Nephron progenitor cell (in vitro differentiated cells): ENCODE data around the gene IGFL2.
A peak's percentile ranks its signal among the peaks of the same experiment; 100 is the strongest.

Experiments
- DNase-seq: peaks from one replicate; pipeline ENCODE4 v3.0.0; 2021
- H3K27ac Mint-ChIP-seq: 2 replicates; pipeline ENCODE4 v1.8.0; 2021; ENCODE audit warnings: mild to moderate bottlenecking, moderate library complexity, mixed read lengths
- H3K27me3 Mint-ChIP-seq: 2 replicates; pipeline ENCODE4 v1.8.0; 2021; ENCODE audit warnings: mild to moderate bottlenecking, low read depth, mixed read lengths; ENCODE audit not compliant: poor library complexity
- H3K36me3 Mint-ChIP-seq: 2 replicates; pipeline ENCODE4 v1.8.0; 2021; ENCODE audit warnings: low read depth, mixed read lengths
- H3K4me1 Mint-ChIP-seq: 2 replicates; pipeline ENCODE4 v1.8.0; 2021; ENCODE audit warnings: mixed read lengths
- H3K4me3 Mint-ChIP-seq: 2 replicates; pipeline ENCODE4 v1.8.0; 2021; ENCODE audit warnings: mild to moderate bottlenecking, moderate library complexity, mixed read lengths
- H3K9me3 Mint-ChIP-seq: 2 replicates; pipeline ENCODE4 v1.8.0; 2021; ENCODE audit warnings: mild to moderate bottlenecking, moderate library complexity, mixed read lengths
- CTCF ChIP-seq: fragments of 200-600 bp; sonication (generic); IDR thresholded peaks from 2 replicates; pipeline ENCODE4 v1.5.0; 2021; ENCODE audit warnings: antibody characterized with exemption

The IGFL2 gene

GRCh38 chr19:46133101-46133627 is 14.9 kb upstream of the IGFL2 start:
- Mint-ChIP-seq H3K4me1 (peaks cover 28% of the 10 kb centered on the region), H3K27me3 (peaks cover 17% of the 10 kb centered on the region), H3K36me3 (peaks cover 11% of the 10 kb centered on the region), H3K9me3 (peaks cover 48% of the 10 kb centered on the region), H3K4me3 (peak overlapping the region; percentile 71), H3K27ac (peak overlapping the region; percentile 99)
- TF ChIP-seq CTCF = no peak
- DNase-seq = peak; percentile 30

- H3K36me3 Mint-ChIP-seq = peaks cover 11% of the 10 kb centered on the region
- H3K27me3 Mint-ChIP-seq = peaks cover 17% of the 10 kb centered on the region
- H3K4me1 Mint-ChIP-seq = peaks cover 28% of the 10 kb centered on the region
- no peak for DNase-seq
- TF ChIP-seq CTCF = no peak
- no peak overlapping the region for H3K4me3 Mint-ChIP-seq
- H3K27ac Mint-ChIP-seq = peak overlapping the region; percentile 99
- H3K9me3 Mint-ChIP-seq = peaks cover 42% of the 10 kb centered on the region
These were observed 14.2 kb upstream of the IGFL2 start for GRCh38 chr19:46133777-46134241.

- Mint-ChIP-seq H3K36me3 (peaks cover 11% of the 10 kb centered on the region), H3K4me3 (no peak overlapping the region), H3K27ac (no peak overlapping the region), H3K27me3 (peaks cover 9% of the 10 kb centered on the region), H3K4me1 (peaks cover 28% of the 10 kb centered on the region), H3K9me3 (peaks cover 34% of the 10 kb centered on the region)
- DNase-seq = no peak
- TF ChIP-seq CTCF = no peak
These were observed 13.5 kb upstream of the IGFL2 start for GRCh38 chr19:46134527-46134926.

GRCh38 chr19:46137915-46138473 is 10.0 kb upstream of the IGFL2 start:
- Mint-ChIP-seq H3K4me3 (no peak overlapping the region), H3K4me1 (peaks cover 18% of the 10 kb centered on the region), H3K27me3 (no peaks in the 10 kb centered on the region), H3K27ac (no peak overlapping the region), H3K36me3 (peaks cover 11% of the 10 kb centered on the region), H3K9me3 (peaks cover 28% of the 10 kb centered on the region)
- DNase-seq = no peak
- TF ChIP-seq CTCF = no peak

GRCh38 chr19:46141421-46141820 is 6.6 kb upstream of the IGFL2 start:
- DNase-seq = no peak
- Mint-ChIP-seq H3K4me3 (no peak overlapping the region), H3K36me3 (no peaks in the 10 kb centered on the region), H3K27ac (no peak overlapping the region), H3K27me3 (peaks cover 7% of the 10 kb centered on the region), H3K4me1 (no peaks in the 10 kb centered on the region), H3K9me3 (peaks cover 5% of the 10 kb centered on the region)
- TF ChIP-seq CTCF = no peak

GRCh38 chr19:46142294-46142693 is 5.7 kb upstream of the IGFL2 start:
- DNase-seq = no peak
- H3K4me3 Mint-ChIP-seq = no peak overlapping the region
- H3K36me3 Mint-ChIP-seq = no peaks in the 10 kb centered on the region
- H3K9me3 Mint-ChIP-seq = no peaks in the 10 kb centered on the region
- H3K4me1 Mint-ChIP-seq = no peaks in the 10 kb centered on the region
- no peak for TF ChIP-seq CTCF
- peaks cover 7% of the 10 kb centered on the region for H3K27me3 Mint-ChIP-seq
- H3K27ac Mint-ChIP-seq = no peak overlapping the region
